GM19099 (cell line): ENCODE data around the gene TMEM131.

Experiments
- POLR2A ChIP-seq: IDR thresholded peaks from 3 replicates; pipeline ENCODE4 v1.6.1; 2011; ENCODE audit warnings: low read depth; ENCODE audit not compliant: insufficient read length; ENCODE audit errors: extremely low read depth

The TMEM131 gene

GRCh38 chr2:98028101-98028561 is 32.4 kb upstream of the TMEM131 start:
- TF ChIP-seq POLR2A, result no peak

- TF ChIP-seq POLR2A, result no peak
These were observed 31.8 kb upstream of the TMEM131 start for GRCh38 chr2:98027538-98027937.

GRCh38 chr2:98026927-98027522 is 31.3 kb upstream of the TMEM131 start:
- no peak for TF ChIP-seq POLR2A

GRCh38 chr2:98026292-98026691 is 30.5 kb upstream of the TMEM131 start:
- no peak for TF ChIP-seq POLR2A

- TF ChIP-seq POLR2A, result no peak
These were observed 29.8 kb upstream of the TMEM131 start for GRCh38 chr2:98025481-98026037.

GRCh38 chr2:98020992-98021713 is 25.4 kb upstream of the TMEM131 start:
- no peak for TF ChIP-seq POLR2A

- TF ChIP-seq POLR2A, result no peak
These were observed 24.8 kb upstream of the TMEM131 start for GRCh38 chr2:98020516-98020915.

- TF ChIP-seq POLR2A, result no peak
These were observed 21.3 kb upstream of the TMEM131 start for GRCh38 chr2:98016908-98017670.

GRCh38 chr2:98015671-98016070 is 19.9 kb upstream of the TMEM131 start:
- no peak for TF ChIP-seq POLR2A

GRCh38 chr2:98014379-98014778 is 18.6 kb upstream of the TMEM131 start:
- no peak for TF ChIP-seq POLR2A

- TF ChIP-seq POLR2A, result no peak
These were observed 17.8 kb upstream of the TMEM131 start for GRCh38 chr2:98013407-98014042.

GRCh38 chr2:98012561-98012991 is 16.8 kb upstream of the TMEM131 start:
- peak; percentile 44 for TF ChIP-seq POLR2A

- no peak for TF ChIP-seq POLR2A
These were observed 14.4 kb upstream of the TMEM131 start for GRCh38 chr2:98009887-98010760.

- no peak for TF ChIP-seq POLR2A
These were observed 12.7 kb upstream of the TMEM131 start for GRCh38 chr2:98008415-98008814.

GRCh38 chr2:98006378-98006777 is 10.6 kb upstream of the TMEM131 start:
- TF ChIP-seq POLR2A, result no peak

- no peak for TF ChIP-seq POLR2A
These were observed 8.9 kb upstream of the TMEM131 start for GRCh38 chr2:98004613-98005012.
